HG03469 (cell line): ENCODE results near the gene PICK1.
"Not testable (repeated sequence)": the region's sequence is repeated elsewhere in the genome, so short reads cannot be mapped to it uniquely, and the experiment has no call there.

Experiments
- ATAC-seq: cut with Tn5 transposase; IDR thresholded peaks from one replicate; pipeline ENCODE4 v1.9.1; 2021; ENCODE audit warnings: mild to moderate bottlenecking, moderate library complexity, moderate number of reproducible peaks; ENCODE audit not compliant: unreplicated experiment

The PICK1 gene

GRCh38 chr22:38030311-38031133, 26.7 kb upstream of the PICK1 start:
- ATAC-seq, result no peak

GRCh38 chr22:38031491-38031890, 25.7 kb upstream of the PICK1 start:
- ATAC-seq, result no peak

GRCh38 chr22:38032681-38033521, 24.3 kb upstream of the PICK1 start:
- no peak for ATAC-seq

GRCh38 chr22:38033522-38034277, 23.5 kb upstream of the PICK1 start:
- ATAC-seq, result no peak

- ATAC-seq, result no peak
Measured at GRCh38 chr22:38034278-38034882, 22.8 kb upstream of the PICK1 start.

GRCh38 chr22:38034884-38035529, 22.2 kb upstream of the PICK1 start:
- no peak for ATAC-seq

GRCh38 chr22:38035530-38035885, 21.7 kb upstream of the PICK1 start:
- no peak for ATAC-seq

GRCh38 chr22:38036392-38037062, 20.7 kb upstream of the PICK1 start:
- ATAC-seq, result no peak

- ATAC-seq, result not testable (repeated sequence)
Measured at GRCh38 chr22:38037367-38038150, 19.6 kb upstream of the PICK1 start.

GRCh38 chr22:38038426-38038825, 18.8 kb upstream of the PICK1 start:
- no peak for ATAC-seq

GRCh38 chr22:38038890-38039812, 18.1 kb upstream of the PICK1 start:
- ATAC-seq, result no peak

GRCh38 chr22:38040953-38041759, 16.0 kb upstream of the PICK1 start:
- ATAC-seq, result no peak

GRCh38 chr22:38041760-38042487, 15.3 kb upstream of the PICK1 start:
- no peak for ATAC-seq

- ATAC-seq, result no peak
Measured at GRCh38 chr22:38042488-38042790, 14.8 kb upstream of the PICK1 start.

GRCh38 chr22:38043151-38044039, 13.8 kb upstream of the PICK1 start:
- ATAC-seq, result no peak
